HG02885 (cell line): Measurements from ENCODE around the gene CD151.

Experiments used
- ATAC-seq: cut with Tn5 transposase; IDR thresholded peaks from one replicate; pipeline ENCODE4 v1.9.1; 2021; ENCODE audit warnings: mild to moderate bottlenecking; ENCODE audit not compliant: unreplicated experiment, poor library complexity

CD151 gene

DNA sequence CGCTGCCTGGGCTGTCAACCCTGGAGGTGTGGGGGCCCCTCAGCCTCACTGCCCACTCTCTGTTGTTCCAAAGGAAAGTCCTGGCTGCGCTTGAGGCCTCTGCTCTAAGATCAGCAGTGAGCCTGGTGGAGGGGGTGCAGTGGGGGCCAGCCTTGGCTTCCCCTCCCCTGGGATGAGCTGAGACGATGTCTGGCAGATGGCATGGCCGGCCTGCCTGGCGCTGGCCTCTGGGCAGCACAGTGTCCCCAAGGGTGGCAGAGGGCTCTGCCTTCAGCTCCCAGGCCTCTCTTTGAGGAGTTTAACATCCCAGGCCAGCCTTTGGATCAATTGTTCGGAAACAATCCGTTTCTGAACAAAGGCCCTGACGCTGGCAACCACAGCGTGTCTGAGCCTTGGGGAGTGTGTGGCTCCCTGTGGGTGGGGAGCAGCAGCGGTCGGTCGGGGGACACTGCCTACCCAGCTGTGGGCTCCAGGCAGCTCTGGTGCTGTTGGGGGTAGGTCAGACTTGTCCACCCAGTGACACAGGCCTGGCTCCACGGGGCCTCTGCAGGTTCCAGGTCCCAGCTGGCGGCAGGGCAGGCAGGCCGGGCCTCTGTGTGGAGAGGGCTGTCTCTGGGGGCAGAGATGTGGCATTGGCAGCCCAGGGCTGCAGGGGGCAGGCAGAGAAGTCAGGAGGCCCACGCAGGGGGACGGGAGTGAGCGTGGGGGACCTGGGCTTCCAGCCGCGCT lies 22.0 kb downstream of the CD151 start:
- no peak for ATAC-seq

DNA sequence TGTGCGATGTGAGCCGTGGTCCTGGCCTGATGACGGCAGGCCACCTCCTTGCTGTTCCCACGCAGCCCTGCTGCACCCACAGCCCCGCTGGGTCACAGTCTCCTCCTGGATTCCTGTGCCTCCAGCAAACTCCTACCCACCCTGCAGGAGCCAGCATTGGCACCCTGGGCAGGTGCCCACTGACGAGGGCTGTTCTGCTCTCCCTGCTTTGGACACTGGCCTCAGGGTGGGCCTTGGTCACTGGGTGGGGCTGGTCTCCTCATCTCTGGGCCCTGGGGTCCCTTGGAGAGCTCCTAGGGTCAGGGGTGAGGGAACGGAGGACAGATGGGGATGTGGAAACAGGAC lies 22.6 kb downstream of the CD151 start:
- no peak for ATAC-seq

GRCh38 chr11:855796-856195 lies 23.0 kb downstream of the CD151 start:
- no peak for ATAC-seq

- ATAC-seq: no peak
Measured at GRCh38 chr11:856397-856796, 23.6 kb downstream of the CD151 start.

- ATAC-seq: no peak
Measured at GRCh38 chr11:858053-858761, 25.5 kb downstream of the CD151 start.

GRCh38 chr11:858762-859339 lies 26.1 kb downstream of the CD151 start:
- no peak for ATAC-seq

GRCh38 chr11:859394-860131 lies 26.8 kb downstream of the CD151 start:
- ATAC-seq: no peak

DNA sequence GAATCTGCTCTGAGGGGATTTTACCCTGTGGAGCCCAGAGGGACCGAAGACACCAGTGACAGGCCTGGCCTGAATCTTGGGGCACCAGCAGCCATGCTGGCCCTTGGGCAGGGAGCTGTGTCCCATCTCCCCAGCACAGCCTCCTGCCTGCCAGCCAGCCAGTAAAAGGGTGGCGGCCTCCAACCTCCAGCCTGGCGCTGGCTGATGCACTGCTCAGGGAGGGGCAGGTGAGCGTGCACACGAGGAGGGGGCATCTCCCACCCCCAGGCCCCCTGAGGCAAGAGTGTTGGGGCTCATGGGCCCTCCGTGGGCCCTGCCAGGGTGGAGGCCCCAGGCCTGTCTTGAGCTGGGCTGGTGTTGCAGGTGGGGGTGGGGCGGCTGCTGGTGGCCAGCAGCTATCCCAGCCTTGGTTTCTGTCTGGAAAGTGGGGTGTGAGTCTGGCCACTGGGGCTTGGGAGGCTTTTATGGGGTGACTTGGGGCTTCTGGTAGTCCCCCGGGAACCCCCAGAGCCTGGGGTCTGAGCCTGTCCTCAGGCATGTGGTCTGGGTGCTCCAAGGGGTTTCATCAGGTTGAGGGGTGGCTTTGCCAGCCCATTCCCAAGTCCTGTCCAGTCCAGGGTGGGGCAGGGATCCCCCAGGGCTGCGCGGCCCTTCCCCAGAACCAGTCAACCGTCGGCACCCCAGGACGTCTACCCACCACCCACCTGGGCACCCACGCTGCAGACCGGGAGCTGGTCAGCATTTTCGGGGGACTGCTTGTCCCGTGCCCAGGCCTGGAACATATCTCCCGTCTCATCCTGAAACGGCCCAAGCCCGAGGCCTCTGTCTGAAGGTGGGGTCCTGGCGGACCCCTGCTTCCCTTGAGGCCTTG lies 27.7 kb downstream of the CD151 start:
- no peak for ATAC-seq

GRCh38 chr11:861105-861479 lies 28.3 kb downstream of the CD151 start:
- ATAC-seq: no peak

GRCh38 chr11:862081-862661 lies 29.4 kb downstream of the CD151 start:
- no peak for ATAC-seq

GRCh38 chr11:862696-863022 lies 29.9 kb downstream of the CD151 start:
- ATAC-seq: no peak

GRCh38 chr11:863023-863909 lies 30.5 kb downstream of the CD151 start:
- no peak for ATAC-seq

DNA sequence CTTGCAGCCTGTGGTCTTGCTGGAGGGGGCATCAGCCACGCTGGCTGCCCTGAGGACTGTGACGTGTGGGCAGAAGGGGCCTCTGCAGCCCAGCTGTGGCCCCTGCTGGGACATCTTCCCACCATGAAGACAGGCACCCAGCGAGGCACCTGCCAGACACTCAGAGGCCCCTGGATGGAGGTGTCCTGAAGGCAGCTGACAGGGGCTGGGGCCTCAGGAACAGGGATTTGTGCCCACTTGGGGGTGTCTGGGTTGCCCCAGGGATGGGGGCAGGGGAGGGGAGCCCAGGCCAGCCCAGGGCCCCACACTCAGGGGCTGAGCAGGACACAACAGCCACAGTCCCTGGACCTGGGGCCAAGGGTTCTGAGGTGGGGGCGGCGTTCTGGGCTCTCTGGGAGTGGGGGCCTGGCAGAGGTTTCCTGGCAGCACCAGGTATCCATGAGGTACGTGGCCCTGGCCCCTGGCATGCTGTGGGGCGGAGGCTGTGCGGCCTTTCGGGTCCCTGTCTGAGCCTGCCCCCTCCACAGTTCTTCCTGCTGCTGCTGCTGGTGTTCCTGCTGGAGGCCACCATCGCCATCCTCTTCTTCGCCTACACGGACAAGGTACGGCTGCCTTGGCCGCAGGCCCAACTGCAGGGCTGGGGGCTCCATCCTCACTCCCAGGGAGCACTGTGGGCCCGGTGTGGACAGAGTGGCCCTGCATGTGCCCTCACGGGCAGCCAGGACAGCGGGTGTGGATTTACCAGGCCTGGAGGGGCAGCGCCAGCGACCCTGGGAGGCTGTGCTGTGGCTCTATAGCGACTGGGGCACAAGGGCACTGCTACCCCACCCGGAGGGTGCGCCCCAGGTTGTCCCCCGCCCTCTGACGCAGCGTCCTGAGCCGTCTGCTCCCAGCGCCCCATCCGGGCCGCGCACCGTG lies 31.4 kb downstream of the CD151 start:
- ATAC-seq: no peak

GRCh38 chr11:864898-865297 lies 32.1 kb downstream of the CD151 start:
- no peak for ATAC-seq

- ATAC-seq: no peak
Measured at GRCh38 chr11:865462-866430, 33.0 kb downstream of the CD151 start.

DNA sequence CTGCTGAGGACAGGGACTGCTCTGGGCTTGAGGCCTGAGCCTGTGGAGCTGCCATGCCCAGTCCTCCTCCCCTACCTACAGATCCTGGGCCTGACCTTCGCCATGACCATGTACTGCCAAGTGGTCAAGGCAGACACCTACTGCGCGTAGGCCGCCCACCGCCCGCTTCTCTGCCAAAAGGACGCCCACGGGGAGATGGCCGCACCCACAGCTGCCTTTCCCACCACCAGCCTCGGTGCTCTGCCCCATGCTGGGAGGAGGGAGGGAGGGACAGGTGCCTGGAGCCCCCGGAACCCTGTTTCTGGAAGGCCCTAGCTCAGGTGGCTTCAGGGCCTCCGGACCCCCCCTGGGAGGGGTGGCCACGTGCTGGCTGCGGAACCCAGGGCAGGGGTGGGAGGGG lies 33.7 kb downstream of the CD151 start:
- no peak for ATAC-seq

- ATAC-seq: no peak
Measured at GRCh38 chr11:867856-868358, 35.2 kb downstream of the CD151 start.
